GM19467 (cell line): ENCODE results near the gene AFAP1L1.

Experiments used
- ATAC-seq: cut with Tn5 transposase; IDR thresholded peaks from one replicate; pipeline ENCODE4 v1.9.1; 2021; ENCODE audit warnings: mild to moderate bottlenecking, moderate library complexity; ENCODE audit not compliant: unreplicated experiment

Gene AFAP1L1

GRCh38 chr5:149283626-149284480, 12.2 kb downstream of the AFAP1L1 start:
- ATAC-seq = no peak

GRCh38 chr5:149284501-149284900, 12.8 kb downstream of the AFAP1L1 start:
- no peak for ATAC-seq

GRCh38 chr5:149285153-149285552, 13.5 kb downstream of the AFAP1L1 start:
- ATAC-seq = no peak

DNA sequence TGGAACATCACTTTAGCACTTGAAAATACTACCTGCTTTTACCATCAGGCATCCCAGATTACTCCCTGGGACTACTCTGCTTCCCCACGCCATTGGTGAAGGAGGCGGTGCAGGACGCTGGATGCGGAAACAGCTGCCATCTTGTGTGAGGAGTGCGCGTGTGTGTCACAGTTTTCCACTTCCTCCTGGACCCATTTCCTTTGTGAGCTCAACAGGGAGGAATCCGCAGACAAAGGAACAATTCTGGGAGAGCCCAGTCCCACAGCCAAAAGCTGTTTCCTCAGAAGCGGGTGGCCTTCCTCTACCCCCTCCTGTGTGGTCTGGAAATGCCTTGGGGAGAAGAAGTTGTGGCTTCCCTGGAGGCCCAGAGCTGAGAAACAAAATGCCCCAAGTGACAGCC, 16.8 kb downstream of the AFAP1L1 start:
- ATAC-seq = no peak

GRCh38 chr5:149289301-149289700, 17.6 kb downstream of the AFAP1L1 start:
- no peak for ATAC-seq

GRCh38 chr5:149294872-149295829, 23.5 kb downstream of the AFAP1L1 start:
- ATAC-seq = no peak

DNA sequence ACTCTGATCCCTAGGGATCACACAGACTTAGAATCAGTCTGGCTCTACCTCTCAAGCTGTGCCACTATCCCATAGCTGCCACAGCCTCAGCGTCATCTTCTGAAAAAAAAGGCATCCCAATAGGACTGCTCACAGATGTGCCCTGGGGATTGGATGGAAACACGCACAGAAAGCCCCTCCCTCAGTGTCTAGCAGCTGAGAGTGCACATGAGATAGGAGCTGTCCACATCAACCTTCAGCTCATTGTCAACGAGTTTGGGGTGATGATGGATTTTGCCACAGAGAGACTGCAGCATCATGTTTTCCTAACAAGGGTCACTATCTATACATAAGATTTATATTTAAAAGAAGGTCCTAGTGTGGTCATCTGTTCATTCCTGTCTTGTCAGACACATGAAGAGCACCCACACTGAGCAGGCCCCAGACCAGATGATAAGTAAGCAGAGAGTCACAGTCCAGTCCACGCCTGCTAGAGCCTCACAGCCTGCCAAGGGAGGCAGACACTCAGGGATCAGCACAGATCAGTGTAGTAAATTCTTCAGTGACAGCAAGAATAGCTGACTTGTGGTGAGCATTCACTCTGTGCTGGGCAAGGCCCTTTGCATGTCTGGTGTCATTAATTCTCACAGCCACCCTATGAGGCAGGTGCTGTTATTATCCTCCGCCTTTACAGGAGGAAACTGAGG, 25.8 kb downstream of the AFAP1L1 start:
- ATAC-seq = no peak

DNA sequence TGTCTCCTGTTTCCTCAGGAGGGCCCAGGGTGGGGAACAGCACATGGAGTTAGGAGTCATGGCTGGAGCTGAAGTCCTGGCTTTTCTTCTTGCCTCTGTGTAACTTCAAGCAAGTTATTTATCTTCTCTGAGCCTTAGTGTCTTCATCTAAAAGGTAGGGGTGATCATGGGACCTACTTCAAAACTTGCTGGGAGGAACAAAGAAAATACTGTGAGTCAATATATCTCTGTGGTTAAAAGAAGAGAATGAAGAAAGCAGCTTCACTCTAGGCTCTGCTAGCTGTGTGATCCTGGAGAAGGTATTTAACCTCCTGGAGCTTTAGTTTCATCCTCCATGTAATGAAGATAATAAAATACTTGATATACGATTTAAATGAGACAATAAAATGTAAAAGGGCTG, 26.5 kb downstream of the AFAP1L1 start:
- no peak for ATAC-seq

DNA sequence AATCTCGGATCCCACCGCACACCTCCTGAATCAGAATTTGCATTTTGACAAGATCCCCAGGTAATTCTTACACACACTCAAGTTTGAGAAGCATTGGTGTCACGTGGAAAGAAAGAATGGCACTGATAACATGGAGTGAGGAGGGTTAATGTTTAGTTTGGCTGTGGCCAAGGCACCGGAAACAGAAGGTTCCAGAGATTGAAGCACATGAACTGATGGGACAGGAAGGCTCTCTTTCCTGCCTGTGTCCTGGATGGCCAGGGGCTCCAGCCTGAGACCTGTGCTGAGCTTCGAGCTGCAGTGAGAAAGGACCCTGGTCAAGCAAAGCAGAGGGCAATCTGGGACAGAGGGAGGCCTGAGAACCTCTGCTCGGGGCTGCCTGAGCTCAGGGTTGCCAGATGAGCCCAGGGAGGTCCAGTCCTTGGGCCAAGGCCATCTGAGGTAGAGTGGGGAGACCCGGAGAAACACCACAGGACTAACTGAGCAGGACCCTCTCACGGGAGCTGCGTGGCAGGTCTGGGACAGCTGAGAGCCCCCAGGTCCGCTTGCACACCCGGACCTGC, 27.3 kb downstream of the AFAP1L1 start:
- no peak for ATAC-seq

DNA sequence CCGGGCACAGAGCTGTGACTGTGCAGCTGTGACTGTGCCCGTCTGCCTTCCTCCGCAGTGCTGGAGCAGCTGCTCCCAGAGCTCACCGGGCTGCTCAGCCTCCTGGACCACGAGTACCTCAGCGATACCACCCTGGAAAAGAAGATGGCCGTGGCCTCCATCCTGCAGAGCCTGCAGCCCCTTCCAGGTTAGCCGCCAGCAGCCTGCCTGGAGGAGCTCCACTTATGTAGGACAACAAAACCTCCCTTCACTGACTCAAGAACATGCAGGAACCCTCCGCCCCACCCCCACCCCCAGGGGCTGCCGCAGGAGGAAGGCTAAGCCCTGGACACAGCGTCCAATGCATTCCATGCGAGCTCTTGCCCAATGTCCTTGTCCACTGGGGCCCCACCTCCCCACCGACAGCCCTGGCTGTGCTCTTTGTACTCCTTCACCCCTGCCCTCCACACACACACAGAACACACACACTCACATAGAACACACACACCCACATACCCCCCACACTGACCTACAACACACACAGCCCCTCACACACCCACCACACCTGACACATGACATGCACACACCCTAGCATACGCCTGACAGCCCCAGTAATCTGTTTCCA, 27.9 kb downstream of the AFAP1L1 start:
- no peak for ATAC-seq

GRCh38 chr5:149300441-149300840, 28.8 kb downstream of the AFAP1L1 start:
- ATAC-seq = no peak

DNA sequence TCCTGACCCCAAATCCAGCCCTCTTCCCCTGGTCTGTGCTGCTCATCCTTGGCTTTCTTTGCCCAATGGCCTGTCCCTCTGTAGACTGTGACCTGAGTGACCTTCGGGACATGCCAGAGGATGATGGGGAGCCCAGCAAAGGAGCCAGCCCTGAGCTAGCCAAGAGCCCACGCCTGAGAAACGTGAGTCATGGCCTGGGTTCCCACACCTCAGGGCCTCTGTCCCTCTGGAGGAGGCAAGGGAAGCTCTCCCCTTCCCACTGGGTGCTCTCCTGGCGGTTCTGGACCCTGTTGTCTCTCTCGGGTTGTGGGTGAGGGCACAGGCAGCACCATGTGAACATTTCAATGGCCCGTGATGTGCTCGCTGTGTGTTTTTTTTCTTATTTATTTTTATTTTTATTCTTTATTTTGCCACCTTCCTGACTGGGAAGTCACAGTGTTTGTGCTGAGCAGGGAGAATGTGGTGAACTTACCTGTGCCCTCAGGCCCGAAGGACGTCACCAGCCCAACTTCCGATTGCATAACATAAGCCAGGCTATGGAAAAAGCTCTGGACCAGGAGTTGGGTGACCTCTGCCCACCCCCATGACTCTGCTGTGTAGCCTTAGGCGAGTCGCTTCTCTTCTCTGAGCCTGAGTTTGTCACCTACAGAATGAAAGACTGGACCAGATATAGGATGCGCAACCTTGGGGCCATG, 29.5 kb downstream of the AFAP1L1 start:
- no peak for ATAC-seq

GRCh38 chr5:149301744-149302380, 30.2 kb downstream of the AFAP1L1 start:
- ATAC-seq = no peak

- no peak for ATAC-seq
Observed at GRCh38 chr5:149302641-149303040, 31.0 kb downstream of the AFAP1L1 start.

GRCh38 chr5:149303210-149303609, 31.6 kb downstream of the AFAP1L1 start:
- no peak for ATAC-seq

DNA sequence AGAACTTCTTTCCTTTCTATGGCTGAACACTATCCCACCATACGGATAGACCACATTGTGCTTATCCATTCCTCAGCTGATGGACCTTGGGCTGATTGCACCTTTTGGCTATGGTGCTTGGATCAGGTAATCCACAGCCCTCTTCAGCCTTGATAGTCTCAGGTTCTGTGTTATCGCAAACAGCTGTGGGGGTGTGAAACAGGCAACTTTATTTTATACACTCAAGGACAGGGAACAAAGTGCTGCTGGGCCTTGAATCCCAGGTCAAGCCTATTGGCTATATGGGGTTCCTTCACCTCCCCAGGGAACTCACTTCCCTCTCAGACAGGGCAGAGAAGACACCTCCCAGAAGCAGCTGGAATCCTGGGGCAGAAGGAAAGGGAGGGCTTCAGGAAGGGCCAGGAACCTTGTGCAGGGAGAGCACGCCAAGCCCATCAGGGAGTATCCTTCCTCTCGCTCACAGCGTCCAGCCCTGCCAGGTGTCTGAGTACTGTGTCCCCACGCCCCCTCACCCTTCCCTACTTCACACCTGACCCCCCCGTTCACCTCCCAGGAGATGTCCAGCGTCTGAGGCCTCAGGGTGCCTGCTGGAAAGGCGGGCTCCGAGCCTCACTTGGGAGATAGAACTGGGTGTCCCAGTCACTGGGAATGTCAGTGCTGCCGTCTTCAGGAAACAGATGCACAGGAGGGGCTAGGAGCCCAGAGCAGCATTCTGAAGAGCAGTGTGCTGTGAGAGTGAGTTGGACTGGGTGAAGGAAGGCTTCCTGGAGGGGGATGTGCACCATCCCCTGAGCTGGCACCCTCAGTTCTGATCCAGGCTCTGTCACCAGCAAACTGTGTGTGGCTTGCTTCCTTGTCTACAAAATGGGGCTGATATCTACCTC, 32.8 kb downstream of the AFAP1L1 start:
- ATAC-seq = no peak

DNA sequence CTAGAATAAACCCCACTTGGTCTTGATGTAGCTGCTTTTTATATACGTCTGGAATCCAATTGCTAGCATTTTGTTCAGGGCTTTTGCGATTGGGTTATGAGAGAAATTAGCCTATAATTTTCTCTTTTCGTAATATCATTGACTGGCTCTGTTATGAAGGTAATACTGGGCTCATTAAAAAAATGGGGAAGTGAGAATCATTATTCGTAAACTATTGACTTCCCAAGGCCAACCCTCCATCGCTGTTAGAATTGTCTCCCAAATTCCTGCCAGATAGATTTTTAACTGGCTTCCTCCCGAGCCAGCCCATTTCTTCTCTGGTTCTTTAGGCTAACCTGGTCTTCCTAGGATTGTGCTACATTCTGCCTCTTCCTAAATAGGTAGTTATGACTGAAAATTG, 37.7 kb downstream of the AFAP1L1 start:
- no peak for ATAC-seq

- ATAC-seq = no peak
Observed at GRCh38 chr5:149310488-149310887, 38.8 kb downstream of the AFAP1L1 start.
